SK-N-SH treated with all-trans-retinoic acid at 6 μM for 48 hours (cell line): Measurements from ENCODE around the gene TGFB3.

Source experiments
- ATAC-seq: fragments of 200-7000 bp; cut with Tn5 transposase; 3 replicates; pipeline ENCODE4 v1.9.1; 2020; ENCODE audit warnings: mild to moderate bottlenecking, moderate library complexity
- ARNTL ChIP-seq: fragments of 450-650 bp; formaldehyde crosslinking; IDR thresholded peaks from 2 replicates; pipeline ENCODE4 v1.5.0; 2020; ENCODE audit warnings: low read depth, mild to moderate bottlenecking, moderate library complexity, borderline replicate concordance
- CREB5 ChIP-seq: fragments of 250-450 bp; sonication (Bioruptor Pico); IDR thresholded peaks from 2 replicates; pipeline ENCODE4 v1.5.1; 2020; ENCODE audit warnings: low read depth, mild to moderate bottlenecking, moderate library complexity
- CSDC2 ChIP-seq: fragments of 250-450 bp; sonication (Bioruptor Pico); IDR thresholded peaks from 2 replicates; pipeline ENCODE4 v1.5.0; 2020; ENCODE audit warnings: mild to moderate bottlenecking, moderate library complexity
- CSRNP3 ChIP-seq: fragments of 250-450 bp; sonication (Bioruptor Pico); IDR thresholded peaks from 2 replicates; pipeline ENCODE4 v1.5.1; 2021; ENCODE audit warnings: mild to moderate bottlenecking, moderate library complexity
- ESRRG ChIP-seq: fragments of 250-450 bp; sonication (Bioruptor Pico); IDR thresholded peaks from 2 replicates; pipeline ENCODE4 v1.6.1; 2021; ENCODE audit warnings: mild to moderate bottlenecking
- GLIS3 ChIP-seq: fragments of 250-450 bp; sonication (Bioruptor Pico); IDR thresholded peaks from 2 replicates; pipeline ENCODE4 v1.5.0; 2020; ENCODE audit warnings: mild to moderate bottlenecking, moderate library complexity
- ISL1 ChIP-seq: fragments of 250-450 bp; sonication (Bioruptor Pico); IDR thresholded peaks from 2 replicates; pipeline ENCODE4 v2.1.2; 2022; ENCODE audit warnings: mild to moderate bottlenecking, moderate library complexity
- OSR1 ChIP-seq: fragments of 250-450 bp; sonication (Bioruptor Pico); IDR thresholded peaks from 2 replicates; pipeline ENCODE4 v1.8.0; 2022; ENCODE audit warnings: moderate library complexity, mild to moderate bottlenecking, inconsistent platforms
- PATZ1 ChIP-seq: fragments of 250-450 bp; sonication (Bioruptor Pico); IDR thresholded peaks from 2 replicates; pipeline ENCODE4 v1.8.0; 2020; ENCODE audit warnings: mild to moderate bottlenecking, moderate library complexity, borderline replicate concordance
- POU6F1 ChIP-seq: fragments of 250-450 bp; sonication (Bioruptor Pico); IDR thresholded peaks from 2 replicates; pipeline ENCODE4 v1.8.0; 2021; ENCODE audit warnings: low read depth, mild to moderate bottlenecking, moderate library complexity, borderline replicate concordance
- PPARA ChIP-seq: fragments of 250-450 bp; sonication (Bioruptor Pico); IDR thresholded peaks from 2 replicates; pipeline ENCODE4 v1.5.0; 2020; ENCODE audit warnings: mild to moderate bottlenecking, borderline replicate concordance
- SNAI2 ChIP-seq: fragments of 250-450 bp; sonication (Bioruptor Pico); IDR thresholded peaks from 2 replicates; pipeline ENCODE4 v1.5.0; 2020; ENCODE audit warnings: mild to moderate bottlenecking, moderate library complexity
- TCF4 ChIP-seq: fragments of 250-450 bp; sonication (Bioruptor Pico); IDR thresholded peaks from 2 replicates; pipeline ENCODE4 v1.8.0; 2021; ENCODE audit warnings: mild to moderate bottlenecking, moderate library complexity, borderline replicate concordance
- TOX ChIP-seq: fragments of 250-450 bp; sonication (Bioruptor Pico); IDR thresholded peaks from 2 replicates; pipeline ENCODE4 v1.8.0; 2021; ENCODE audit warnings: mild to moderate bottlenecking, moderate library complexity, borderline replicate concordance
- TSHZ2 ChIP-seq: fragments of 250-450 bp; sonication (Bioruptor Pico); IDR thresholded peaks from 2 replicates; pipeline ENCODE4 v1.5.0; 2020; ENCODE audit warnings: mild to moderate bottlenecking, moderate library complexity
- ZC3H10 ChIP-seq: fragments of 250-450 bp; sonication (Bioruptor Pico); IDR thresholded peaks from 2 replicates; pipeline ENCODE4 v1.5.1; 2021; ENCODE audit warnings: mild to moderate bottlenecking, moderate library complexity
- ZFP3 ChIP-seq: fragments of 250-450 bp; sonication (Bioruptor Pico); IDR thresholded peaks from 2 replicates; pipeline ENCODE4 v1.5.0; 2020; ENCODE audit warnings: mild to moderate bottlenecking, moderate library complexity
- ZFP30 ChIP-seq: fragments of 450-650 bp; formaldehyde crosslinking; IDR thresholded peaks from 2 replicates; pipeline ENCODE4 v1.5.0; 2022; ENCODE audit warnings: mild to moderate bottlenecking, moderate library complexity
- ZNF565 ChIP-seq: fragments of 450-650 bp; formaldehyde crosslinking; conservative IDR thresholded peaks from 2 replicates; pipeline ENCODE4 v1.5.0; 2020; ENCODE audit warnings: low read depth, mild to moderate bottlenecking, moderate library complexity
- ZNF70 ChIP-seq: fragments of 450-650 bp; formaldehyde crosslinking; IDR thresholded peaks from 2 replicates; pipeline ENCODE4 v1.5.0; 2020; ENCODE audit warnings: mild to moderate bottlenecking, moderate library complexity
- ZNF8 ChIP-seq: fragments of 450-650 bp; formaldehyde crosslinking; IDR thresholded peaks from 2 replicates; pipeline ENCODE4 v1.5.0; 2020; ENCODE audit warnings: mild to moderate bottlenecking, moderate library complexity

The TGFB3 gene

GRCh38 chr14:76022991-76023390, 41.2 kb upstream of the TGFB3 start (continued):
- TF ChIP-seq PATZ1 (CRISPR knock-in tag) (no peak), TCF4 (CRISPR knock-in tag) (no peak), TSHZ2 (CRISPR knock-in tag) (no peak), CSDC2 (CRISPR knock-in tag) (no peak)

GRCh38 chr14:76019676-76020075, 37.9 kb upstream of the TGFB3 start:
- ATAC-seq: no peak
- TF ChIP-seq TOX (CRISPR knock-in tag) (no peak), ISL1 (CRISPR knock-in tag) (no peak), PPARA (CRISPR knock-in tag) (no peak), CSRNP3 (no peak), POU6F1 (no peak), SNAI2 (no peak), CREB5 (CRISPR knock-in tag) (no peak), ZC3H10 (no peak), ZNF70 (CRISPR knock-in tag) (no peak), ESRRG (no peak), CSDC2 (CRISPR knock-in tag) (no peak), ZNF565 (CRISPR knock-in tag) (no peak), OSR1 (CRISPR knock-in tag) (no peak), ZFP3 (no peak), PATZ1 (CRISPR knock-in tag) (no peak), GLIS3 (CRISPR knock-in tag) (no peak), ARNTL (CRISPR knock-in tag) (no peak), ZFP30 (CRISPR knock-in tag) (no peak), ZNF8 (no peak), TSHZ2 (CRISPR knock-in tag) (no peak)
